ENCODE data around the gene ZNF30.

The ZNF30 gene

GRCh38 chr19:34974646-34975045, 47.9 kb downstream of the ZNF30 start:
- CTCF ChIA-PET: interaction anchor here (1.0 to 7.8 kb wide), 6 partner anchors 11 to 69 kb away, joined by 4 to 120 read pairs (median 12); partner anchors contain the start of gene ZNF792
- POLR2A ChIA-PET: no interaction called here
- no peak for DNase-seq (ENCODE audit: extremely low spot score)
- no peak for TF ChIP-seq CTCF (IDR thresholded peaks at IDR 0.05; ENCODE audit: control extremely low read depth, extremely low read depth, low read depth, missing control alignments)

- ChIA-PET CTCF (interaction anchor here (1.5 to 7.8 kb wide), 4 partner anchors 11 to 69 kb away, joined by 4 to 120 read pairs (median 12); no protein-coding TSS in a partner anchor), POLR2A (no interaction called here)
- TF ChIP-seq CTCF (IDR thresholded peaks at IDR 0.05; ENCODE audit: control extremely low read depth, extremely low read depth, low read depth, missing control alignments): no peak
- DNase-seq (ENCODE audit: extremely low spot score): no peak
These were observed 48.4 kb downstream of the ZNF30 start for GRCh38 chr19:34975056-34975455.

DNA sequence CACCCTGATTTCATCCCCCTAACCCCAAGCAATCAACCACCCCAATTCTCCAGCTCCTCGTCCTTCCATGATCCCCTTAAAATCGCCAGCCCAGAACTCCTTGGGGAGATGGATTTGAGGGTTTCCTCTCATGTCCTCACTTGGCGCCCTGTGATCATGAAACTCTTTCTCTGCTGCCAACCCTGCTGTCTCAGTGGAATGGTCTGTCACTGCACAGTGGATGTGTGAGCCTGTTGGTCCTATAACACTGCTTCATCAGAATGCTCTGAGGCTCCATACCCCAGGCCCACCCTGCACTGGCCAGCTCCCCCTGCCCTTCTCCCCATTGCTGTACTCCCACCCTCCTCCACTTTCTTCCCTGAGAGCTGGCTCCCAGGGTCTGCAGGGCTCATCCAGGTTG, 49.9 kb downstream of the ZNF30 start:
- ChIA-PET POLR2A (no interaction called here), CTCF (interaction anchor here (1.6 to 7.8 kb wide), 2 partner anchors 25 to 34 kb away, joined by 4 to 120 read pairs; no protein-coding TSS in a partner anchor)
- no peak for TF ChIP-seq CTCF (IDR thresholded peaks at IDR 0.05; ENCODE audit: control extremely low read depth, extremely low read depth, low read depth, missing control alignments)
- DNase-seq (ENCODE audit: extremely low spot score): no peak

GRCh38 chr19:34979819-34980640, 53.3 kb downstream of the ZNF30 start:
- no peak for DNase-seq (ENCODE audit: extremely low spot score)
- POLR2A ChIA-PET: no interaction called here
- CTCF ChIA-PET: interaction anchor here (0.9 to 1.2 kb wide), 4 partner anchors 9 to 33 kb away, joined by 3 to 4 read pairs (median 4); no protein-coding TSS in a partner anchor

DNA sequence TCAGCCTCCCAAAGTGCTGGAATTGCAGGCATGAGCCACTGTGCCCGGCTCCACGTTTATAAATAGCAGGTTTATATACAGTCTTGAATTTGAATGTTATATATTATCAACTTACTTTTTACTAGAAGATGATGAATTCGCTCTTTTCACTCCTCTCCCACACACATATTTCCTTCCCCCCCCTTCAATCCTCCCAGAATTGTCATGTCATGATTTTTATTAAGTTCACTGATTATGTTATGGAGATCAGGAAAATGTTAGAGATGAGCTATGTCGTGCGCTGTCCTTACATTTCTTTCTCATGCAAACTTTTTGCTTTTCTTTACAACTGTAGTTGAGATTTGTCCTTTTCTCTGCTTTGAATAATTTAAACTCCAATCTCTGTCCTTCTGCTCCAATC, 55.6 kb downstream of the ZNF30 start:
- CTCF ChIA-PET: interaction anchor here (1.5 to 1.7 kb wide), 2 partner anchors 19 to 62 kb away, joined by 3 to 4 read pairs; no protein-coding TSS in a partner anchor
- DNase-seq (ENCODE audit: extremely low spot score): no peak
- no peak for TF ChIP-seq CTCF (IDR thresholded peaks at IDR 0.05; ENCODE audit: control extremely low read depth, extremely low read depth, low read depth, missing control alignments)
- POLR2A ChIA-PET: no interaction called here

More at GRCh38 chr19:34979819-34980640, 53.3 kb downstream of the ZNF30 start:
- no peak for TF ChIP-seq CTCF (IDR thresholded peaks at IDR 0.05; ENCODE audit: control extremely low read depth, extremely low read depth, low read depth, missing control alignments)

DNA sequence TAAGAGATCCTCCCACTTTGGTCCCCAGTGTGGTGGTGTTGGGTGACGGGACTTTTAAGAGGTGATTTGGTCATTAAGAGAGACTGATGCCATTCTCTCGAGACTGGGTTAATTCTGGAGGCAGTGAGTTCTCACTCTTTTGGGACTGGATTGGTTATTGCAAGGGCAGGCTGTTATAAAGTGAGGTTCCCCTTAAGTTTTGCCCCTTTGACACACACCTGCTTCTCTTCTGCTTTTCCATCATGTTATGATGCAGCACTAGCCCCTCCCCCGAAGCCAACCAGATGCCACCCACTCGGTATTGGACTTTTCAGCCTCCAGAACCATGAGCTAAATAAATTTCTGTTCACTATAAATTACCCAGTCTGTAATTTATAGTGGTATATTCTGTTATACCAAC, 57.1 kb downstream of the ZNF30 start:
- DNase-seq (ENCODE audit: extremely low spot score): no peak
- ChIA-PET POLR2A (no interaction called here), CTCF (interaction anchor here (0.7 to 4.4 kb wide), 3 partner anchors 10 to 61 kb away, joined by 3 to 19 read pairs (median 3); no protein-coding TSS in a partner anchor)
- no peak for TF ChIP-seq CTCF (IDR thresholded peaks at IDR 0.05; ENCODE audit: control extremely low read depth, extremely low read depth, low read depth, missing control alignments)
